Vagina (tissue), 2 donors: ENCODE measurements around the gene ZMYND12. TPM values are rescaled to one million over a fixed set of nuclear protein-coding genes. Genes with fewer than 3 reads are reported as not detected.

Experiments
- DNase-seq, 2 donors: peaks; one replicate each; pipeline ENCODE4 v3.0.0-alpha.2; 2017; ENCODE audit errors: extremely low spot score in 2 of 2
- H3K27ac ChIP-seq: fragments of 200-600 bp; sonication (generic); one replicate; pipeline ENCODE4 v1.5.1; 2019
- H3K27me3 ChIP-seq: fragments of 200-600 bp; sonication (generic); one replicate; pipeline ENCODE4 v1.5.1; 2019
- H3K36me3 ChIP-seq, 2 donors: fragments of 200-600 bp; sonication (generic); one replicate each; pipeline ENCODE4 v1.5.1; 2017 to 2019
- H3K4me1 ChIP-seq: fragments of 200-600 bp; sonication (generic); one replicate; pipeline ENCODE4 v1.5.1; 2019
- H3K4me3 ChIP-seq, 2 donors: fragments of 200-600 bp; sonication (generic); 1 replicate in 1 of 2; 2 replicates in 1 of 2; pipeline ENCODE4 v1.5.1; 2016 to 2019
- H3K9me3 ChIP-seq: fragments of 200-600 bp; sonication (generic); one replicate; pipeline ENCODE4 v1.5.1; 2019
- CTCF ChIP-seq, 3 experiments: fragments of 450-650 bp in 2 of 3; fragments of 200-600 bp in 1 of 3; sonication (generic) in 1 of 3; IDR thresholded peaks; one replicate each; pipeline ENCODE4 v1.5.1; 2017 to 2019; ENCODE audit warnings: antibody characterized with exemption in 3 of 3, mild to moderate bottlenecking in 2 of 3, moderate library complexity in 2 of 3
- POLR2A ChIP-seq, 2 donors: fragments of 450-650 bp; IDR thresholded peaks; one replicate each; pipeline ENCODE4 v1.6.1; 2017; ENCODE audit warnings: antibody characterized with exemption in 2 of 2, mild to moderate bottlenecking in 2 of 2, moderate library complexity in 2 of 2
- POLR2AphosphoS5 ChIP-seq, 2 donors: sonication (generic); formaldehyde crosslinking; IDR thresholded peaks; one replicate each; pipeline ENCODE4 v1.9.0; 2017; ENCODE audit warnings: antibody characterized with exemption in 2 of 2, mild to moderate bottlenecking in 2 of 2, low read depth in 1 of 2; ENCODE audit not compliant: insufficient read depth in 1 of 2
- intact Hi-C: fragments of 100-400 bp; cut with DNase I; formaldehyde crosslinking; loops from one replicate; pipeline ENCODE4 v1.15.1; 2023
- total RNA-seq: library from RNA; depleted of rRNA; stranded (reverse); fragments of >200 nt; gene quantifications from one replicate; pipeline ENCODE4 v1.2.3, GENCODE V29; 2016

Gene ZMYND12
- total RNA-seq, 1 donor from 2014 or later = not detected

GRCh38 chr1:42432714-42433113, 23.1 kb downstream of the ZMYND12 start:
- H3K27ac ChIP-seq = no peak overlapping the region
- H3K36me3 ChIP-seq = no peaks in the 10 kb centered on the region
- H3K27me3 ChIP-seq = no peaks in the 10 kb centered on the region
- intact Hi-C loops = no loop called here
- no peaks in the 10 kb centered on the region for H3K4me1 ChIP-seq
- no peak overlapping the region for H3K4me3 ChIP-seq
- TF ChIP-seq CTCF (IDR thresholded peaks at IDR 0.05) (no peak), POLR2AphosphoS5 (IDR thresholded peaks at IDR 0.05; ENCODE audit: insufficient read depth in 1 of 2, low read depth in 1 of 2) (no peak), POLR2A (IDR thresholded peaks at IDR 0.05) (no peak)
- H3K9me3 ChIP-seq = no peaks in the 10 kb centered on the region
- DNase-seq = no peak

- no peak for DNase-seq
- intact Hi-C loops = no loop called here
Measured at GRCh38 chr1:42431514-42431913, 24.3 kb downstream of the ZMYND12 start.

GRCh38 chr1:42430286-42431135, 25.3 kb downstream of the ZMYND12 start:
- H3K4me3 ChIP-seq = no peak overlapping the region
- DNase-seq = no peak
- H3K4me1 ChIP-seq = no peaks in the 10 kb centered on the region
- no peaks in the 10 kb centered on the region for H3K36me3 ChIP-seq
- H3K27me3 ChIP-seq = no peaks in the 10 kb centered on the region
- no peaks in the 10 kb centered on the region for H3K9me3 ChIP-seq
- intact Hi-C loops = no loop called here
- TF ChIP-seq POLR2AphosphoS5 (IDR thresholded peaks at IDR 0.05; ENCODE audit: insufficient read depth in 1 of 2, low read depth in 1 of 2) = no peak
- no peak for TF ChIP-seq POLR2A (IDR thresholded peaks at IDR 0.05)
- TF ChIP-seq CTCF (IDR thresholded peaks at IDR 0.05) = no peak
- no peak overlapping the region for H3K27ac ChIP-seq

More at GRCh38 chr1:42431514-42431913, 24.3 kb downstream of the ZMYND12 start:
- Histone ChIP-seq H3K27me3 (no peaks in the 10 kb centered on the region), H3K9me3 (no peaks in the 10 kb centered on the region), H3K4me1 (no peaks in the 10 kb centered on the region), H3K4me3 (no peak overlapping the region), H3K36me3 (no peaks in the 10 kb centered on the region), H3K27ac (no peak overlapping the region)
- no peak for TF ChIP-seq CTCF (IDR thresholded peaks at IDR 0.05)
- TF ChIP-seq POLR2A (IDR thresholded peaks at IDR 0.05) = no peak

GRCh38 chr1:42429603-42430002, 26.2 kb downstream of the ZMYND12 start:
- no peaks in the 10 kb centered on the region for H3K36me3 ChIP-seq
- no peak overlapping the region for H3K4me3 ChIP-seq
- DNase-seq = no peak
- no peaks in the 10 kb centered on the region for H3K27me3 ChIP-seq
- no peaks in the 10 kb centered on the region for H3K9me3 ChIP-seq
- TF ChIP-seq POLR2A (IDR thresholded peaks at IDR 0.05) (no peak), POLR2AphosphoS5 (IDR thresholded peaks at IDR 0.05; ENCODE audit: insufficient read depth in 1 of 2, low read depth in 1 of 2) (no peak), CTCF (IDR thresholded peaks at IDR 0.05) (no peak)
- H3K4me1 ChIP-seq = no peaks in the 10 kb centered on the region
- no peak overlapping the region for H3K27ac ChIP-seq
- intact Hi-C loops = no loop called here

GRCh38 chr1:42427240-42427639, 28.6 kb downstream of the ZMYND12 start:
- Histone ChIP-seq H3K4me3 (no peak overlapping the region), H3K4me1 (no peaks in the 10 kb centered on the region)
- intact Hi-C loops = no loop called here

More at GRCh38 chr1:42427240-42427639, 28.6 kb downstream of the ZMYND12 start:
- DNase-seq = no peak
- TF ChIP-seq POLR2A (IDR thresholded peaks at IDR 0.05) (no peak), CTCF (IDR thresholded peaks at IDR 0.05) (no peak), POLR2AphosphoS5 (IDR thresholded peaks at IDR 0.05; ENCODE audit: insufficient read depth in 1 of 2, low read depth in 1 of 2) (no peak)
- no peaks in the 10 kb centered on the region for H3K9me3 ChIP-seq
- H3K27me3 ChIP-seq = no peaks in the 10 kb centered on the region
- no peak overlapping the region for H3K27ac ChIP-seq
- no peaks in the 10 kb centered on the region for H3K36me3 ChIP-seq
